Muscle layer of colon (tissue), 2 donors: ENCODE results near the gene VWA2.

ENCODE experiments used
- H3K27ac ChIP-seq: one replicate; pipeline ENCODE4 v1.7.0; 2013; ENCODE audit warnings: low read depth, mild to moderate bottlenecking, low read length, moderate library complexity
- H3K27me3 ChIP-seq, 2 donors: one replicate each; pipeline ENCODE4 v1.7.0; 2013; ENCODE audit warnings: low read length in 2 of 2, mild to moderate bottlenecking in 2 of 2; ENCODE audit not compliant: insufficient read depth in 2 of 2, control insufficient read depth in 1 of 2
- H3K36me3 ChIP-seq: one replicate; pipeline ENCODE4 v1.7.0; 2013; ENCODE audit warnings: mild to moderate bottlenecking, low read length; ENCODE audit not compliant: insufficient read depth
- H3K4me1 ChIP-seq: one replicate; pipeline ENCODE4 v1.7.0; 2013; ENCODE audit warnings: mild to moderate bottlenecking, low read length; ENCODE audit not compliant: insufficient read depth
- H3K4me3 ChIP-seq, 2 donors: one replicate each; pipeline ENCODE4 v1.7.0; 2013; ENCODE audit warnings: low read length in 2 of 2, low read depth in 1 of 2, mild to moderate bottlenecking in 1 of 2, moderate library complexity in 1 of 2
- H3K9ac ChIP-seq: one replicate; pipeline ENCODE4 v1.7.0; 2013; ENCODE audit warnings: low read length
- H3K9me3 ChIP-seq: one replicate; pipeline ENCODE4 v1.7.0; 2013; ENCODE audit warnings: mild to moderate bottlenecking, low read length
- donor health status: abdominal sarcoma.
- donor health status: Adenocarcinoma of cecum.

The VWA2 gene

DNA sequence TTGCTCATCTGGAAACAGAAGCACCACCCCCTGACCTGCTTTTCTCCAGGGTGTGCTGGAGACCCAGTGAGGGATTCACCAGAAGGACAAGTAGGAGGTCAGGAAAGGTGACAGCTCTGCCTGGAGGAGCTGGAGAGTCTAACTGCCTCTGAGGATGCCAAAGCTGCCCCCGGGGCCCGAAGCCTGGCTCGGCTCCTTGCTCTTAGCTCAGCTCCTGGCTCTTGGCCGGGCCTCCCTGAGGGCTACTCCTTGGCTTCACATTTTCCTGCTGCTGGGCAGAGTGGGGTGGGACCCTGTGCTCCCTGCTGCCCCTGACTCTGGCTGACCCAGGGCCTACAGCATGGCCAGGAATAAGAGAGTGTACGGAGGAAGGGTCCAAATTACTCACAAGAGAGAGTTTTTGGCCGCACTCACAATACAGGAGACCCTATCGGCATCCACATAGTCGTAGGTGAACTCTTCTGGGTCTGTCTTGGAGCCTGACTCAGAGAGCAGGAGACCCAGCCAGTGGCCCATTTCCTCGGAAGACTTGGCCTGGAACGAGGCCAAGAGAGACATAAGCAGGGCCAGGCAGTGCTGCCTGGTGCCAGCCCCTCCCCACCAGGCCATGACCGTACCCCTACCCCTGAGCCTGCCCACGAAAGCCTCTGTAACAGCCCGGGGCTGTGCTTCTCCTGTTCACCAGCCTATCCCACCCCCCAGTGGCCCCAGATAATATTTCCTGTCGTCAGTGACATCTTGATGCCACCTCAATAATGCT lies 63.1 kb downstream of the VWA2 start:
- peaks cover 12% of the 10 kb centered on the region for H3K4me1 ChIP-seq
- H3K36me3 ChIP-seq, result peaks cover 8% of the 10 kb centered on the region
- H3K9me3 ChIP-seq, result no peaks in the 10 kb centered on the region
- H3K27me3 ChIP-seq, result no peaks in the 10 kb centered on the region
- no peak overlapping the region for H3K4me3 ChIP-seq
- H3K9ac ChIP-seq, result no peak overlapping the region
- H3K27ac ChIP-seq, result no peak overlapping the region

DNA sequence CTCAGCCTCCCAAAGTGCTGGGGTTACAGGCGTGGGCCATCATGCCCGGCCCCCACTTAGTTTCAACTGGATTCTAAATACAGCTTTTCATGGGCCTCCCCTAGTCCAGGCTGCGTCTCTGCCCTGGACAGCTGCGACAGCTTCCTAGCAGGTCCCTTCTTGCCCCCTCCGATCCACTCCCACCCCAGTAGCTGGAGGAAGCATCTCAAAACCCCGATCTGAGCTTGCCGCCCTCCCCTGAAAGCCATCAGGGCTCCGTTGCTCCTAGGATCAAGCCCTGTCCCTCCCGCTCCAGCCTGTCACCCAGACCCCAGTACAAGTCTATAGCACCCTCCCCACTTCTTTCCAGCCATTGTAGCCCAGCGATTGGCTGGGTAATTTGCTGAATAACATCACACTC lies 64.5 kb downstream of the VWA2 start:
- peaks cover 8% of the 10 kb centered on the region for H3K36me3 ChIP-seq
- no peak overlapping the region for H3K27ac ChIP-seq
- H3K4me3 ChIP-seq, result no peak overlapping the region
- H3K27me3 ChIP-seq, result no peaks in the 10 kb centered on the region
- peaks cover 12% of the 10 kb centered on the region for H3K4me1 ChIP-seq
- H3K9me3 ChIP-seq, result no peaks in the 10 kb centered on the region
- H3K9ac ChIP-seq, result no peak overlapping the region

DNA sequence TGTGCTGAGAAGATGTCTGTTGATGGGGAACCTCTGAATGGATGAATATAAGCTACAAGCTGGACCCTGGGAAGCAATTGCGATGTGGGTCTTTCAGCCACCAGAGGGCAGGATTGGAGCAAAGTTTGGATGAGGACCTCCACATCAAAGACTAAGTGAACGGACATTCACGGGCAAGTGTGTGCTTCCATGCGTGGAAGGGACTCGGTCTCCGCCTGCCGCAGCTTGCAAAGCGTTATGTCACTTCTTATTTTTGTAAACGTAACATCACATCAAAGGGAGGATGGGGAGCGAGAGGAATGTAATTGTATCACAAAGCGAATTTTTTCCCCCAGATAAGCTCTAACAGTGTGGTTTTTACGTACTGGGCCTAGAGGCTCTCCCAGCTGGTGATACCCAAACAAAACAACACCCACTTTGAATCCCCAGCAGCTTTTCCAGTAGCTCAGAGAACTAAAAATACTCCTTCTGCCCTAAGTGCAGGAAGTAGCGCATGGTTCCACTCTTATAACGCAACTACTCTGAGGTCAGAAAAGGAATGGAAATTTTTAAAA lies 65.0 kb downstream of the VWA2 start:
- Histone ChIP-seq H3K36me3 (peaks cover 8% of the 10 kb centered on the region), H3K9me3 (no peaks in the 10 kb centered on the region), H3K4me1 (peaks cover 12% of the 10 kb centered on the region), H3K27me3 (no peaks in the 10 kb centered on the region), H3K4me3 (peak overlapping the region; percentile 38 to 49), H3K9ac (no peak overlapping the region), H3K27ac (no peak overlapping the region)

DNA sequence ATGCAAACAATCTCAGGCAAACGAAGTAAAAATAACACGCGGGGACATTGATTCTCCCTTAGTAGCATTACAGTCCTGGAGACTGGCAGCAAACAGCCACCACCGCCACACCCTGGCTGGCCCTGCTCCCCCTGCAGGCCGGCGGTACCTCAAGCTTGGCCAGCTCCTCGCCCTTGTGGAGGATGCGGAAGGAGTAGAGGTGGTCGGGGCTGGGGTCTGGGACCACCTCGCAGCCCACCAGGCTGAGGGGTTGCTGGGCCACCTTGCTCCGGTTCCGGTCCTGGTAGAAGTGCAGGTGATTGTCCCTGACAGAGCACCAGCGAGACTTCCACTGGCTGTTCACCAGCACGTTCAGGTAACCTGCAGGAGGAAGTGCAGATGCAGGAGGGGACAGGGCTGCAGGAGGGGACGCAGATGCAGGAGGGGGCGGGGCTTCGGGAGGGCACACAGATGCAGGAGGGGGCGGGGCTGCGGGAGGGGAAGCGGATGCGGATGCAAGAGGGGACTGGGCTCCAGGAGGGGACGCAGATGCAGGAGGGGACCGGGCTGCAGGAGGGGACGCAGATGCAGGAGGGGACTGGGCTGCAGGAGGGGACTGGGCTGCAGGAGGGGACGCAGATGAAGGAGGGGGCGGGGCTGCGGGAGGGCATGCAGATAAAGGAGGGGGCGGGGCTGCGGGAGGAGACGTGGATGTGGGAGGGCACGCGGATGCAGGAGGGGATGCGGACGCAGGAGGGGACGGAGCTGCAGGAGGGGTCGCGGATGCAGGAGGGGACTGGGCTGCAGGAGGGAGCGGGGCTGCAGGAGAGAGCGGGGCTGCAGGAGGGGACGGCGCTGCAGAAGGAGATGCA lies 65.7 kb downstream of the VWA2 start:
- Histone ChIP-seq H3K27me3 (no peaks in the 10 kb centered on the region), H3K36me3 (peaks cover 8% of the 10 kb centered on the region), H3K9ac (no peak overlapping the region), H3K4me1 (peaks cover 12% of the 10 kb centered on the region), H3K4me3 (peak overlapping the region; percentile 38 to 49), H3K27ac (no peak overlapping the region), H3K9me3 (no peaks in the 10 kb centered on the region)

DNA sequence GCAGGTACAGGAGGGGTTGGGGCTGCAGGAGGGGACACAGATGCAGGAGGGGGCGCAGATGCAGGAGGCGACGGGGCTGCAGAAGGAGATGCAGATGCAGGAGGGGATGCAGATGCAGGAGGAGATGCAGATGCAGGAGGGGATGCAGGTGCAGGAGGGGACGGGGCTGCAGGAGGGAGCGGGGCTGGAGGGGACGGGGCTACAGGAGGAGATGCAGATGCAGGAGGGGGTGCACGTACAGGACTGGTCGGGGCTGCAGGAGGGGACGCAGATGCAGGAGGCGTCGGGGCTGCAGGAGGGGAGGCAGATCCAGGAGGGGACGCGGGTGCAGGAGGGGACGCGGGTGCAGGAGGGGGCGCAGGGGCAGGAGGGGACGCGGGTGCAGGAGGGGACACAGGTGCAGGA lies 66.5 kb downstream of the VWA2 start:
- Histone ChIP-seq H3K27ac (no peak overlapping the region), H3K9me3 (no peaks in the 10 kb centered on the region), H3K4me3 (no peak overlapping the region), H3K36me3 (peaks cover 8% of the 10 kb centered on the region), H3K27me3 (no peaks in the 10 kb centered on the region), H3K4me1 (peaks cover 12% of the 10 kb centered on the region), H3K9ac (no peak overlapping the region)

DNA sequence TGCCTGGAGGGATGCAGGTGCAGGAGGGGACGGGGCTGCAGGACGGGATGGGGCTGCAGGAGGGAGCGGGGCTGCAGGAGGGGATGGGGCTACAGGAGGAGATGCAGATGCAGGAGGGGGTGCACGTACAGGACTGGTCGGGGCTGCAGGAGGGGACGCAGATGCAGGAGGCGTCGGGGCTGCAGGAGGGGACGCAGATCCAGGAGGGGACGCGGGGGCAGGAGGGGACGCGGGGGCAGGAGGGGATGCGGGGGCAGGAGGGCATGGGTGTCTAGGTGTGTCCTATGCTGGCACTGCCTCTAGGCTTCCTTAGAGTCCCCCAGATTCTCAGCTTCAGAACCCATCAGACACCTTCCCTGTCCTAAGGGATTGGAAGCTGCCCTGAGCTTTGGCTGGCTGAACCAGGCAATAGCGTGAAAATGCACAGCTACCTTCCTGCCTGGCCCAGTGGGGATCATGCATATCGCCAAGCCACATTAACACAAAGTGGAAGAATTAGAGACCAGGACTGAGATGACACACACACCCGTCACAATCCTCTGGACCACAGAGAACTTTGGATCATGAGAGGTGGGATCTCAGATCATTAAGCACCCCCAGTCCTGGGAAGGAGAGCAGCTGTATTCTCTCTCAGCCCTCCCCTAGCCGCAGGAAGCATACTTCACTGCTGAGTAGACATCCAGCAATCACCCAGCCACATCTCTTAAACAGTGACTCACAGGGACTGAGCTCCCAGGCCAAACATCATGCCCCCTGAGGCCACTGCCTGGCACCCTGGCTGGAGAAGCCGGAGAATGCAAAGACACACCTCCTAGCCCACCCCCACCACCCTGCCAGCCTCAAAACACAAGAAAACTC lies 67.3 kb downstream of the VWA2 start:
- Histone ChIP-seq H3K9me3 (no peaks in the 10 kb centered on the region), H3K9ac (no peak overlapping the region), H3K4me3 (no peak overlapping the region), H3K27ac (no peak overlapping the region), H3K27me3 (no peaks in the 10 kb centered on the region), H3K4me1 (peaks cover 12% of the 10 kb centered on the region), H3K36me3 (peaks cover 8% of the 10 kb centered on the region)

DNA sequence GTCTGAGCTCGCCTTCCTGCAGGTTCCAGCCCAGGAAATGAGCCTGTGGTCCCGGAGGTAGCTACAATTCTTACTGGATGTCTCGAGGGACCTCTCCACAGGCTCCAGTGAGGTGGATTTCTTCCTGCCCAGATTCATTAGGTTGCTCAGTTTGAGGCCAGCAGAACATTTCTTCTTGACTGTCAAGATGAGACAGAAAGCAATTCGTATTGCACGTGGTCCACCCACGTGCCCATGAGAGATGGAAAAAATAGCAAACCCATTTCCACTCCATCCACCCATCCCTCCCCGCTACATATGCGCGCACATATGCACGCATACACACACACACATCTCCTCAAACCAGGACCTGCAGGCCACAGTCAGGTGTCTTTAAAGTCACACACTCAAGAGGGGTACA lies 68.7 kb downstream of the VWA2 start:
- no peaks in the 10 kb centered on the region for H3K9me3 ChIP-seq
- no peaks in the 10 kb centered on the region for H3K36me3 ChIP-seq
- H3K27ac ChIP-seq, result no peak overlapping the region
- H3K4me1 ChIP-seq, result peaks cover 12% of the 10 kb centered on the region
- no peak overlapping the region for H3K9ac ChIP-seq
- H3K4me3 ChIP-seq, result no peak overlapping the region
- H3K27me3 ChIP-seq, result no peaks in the 10 kb centered on the region

DNA sequence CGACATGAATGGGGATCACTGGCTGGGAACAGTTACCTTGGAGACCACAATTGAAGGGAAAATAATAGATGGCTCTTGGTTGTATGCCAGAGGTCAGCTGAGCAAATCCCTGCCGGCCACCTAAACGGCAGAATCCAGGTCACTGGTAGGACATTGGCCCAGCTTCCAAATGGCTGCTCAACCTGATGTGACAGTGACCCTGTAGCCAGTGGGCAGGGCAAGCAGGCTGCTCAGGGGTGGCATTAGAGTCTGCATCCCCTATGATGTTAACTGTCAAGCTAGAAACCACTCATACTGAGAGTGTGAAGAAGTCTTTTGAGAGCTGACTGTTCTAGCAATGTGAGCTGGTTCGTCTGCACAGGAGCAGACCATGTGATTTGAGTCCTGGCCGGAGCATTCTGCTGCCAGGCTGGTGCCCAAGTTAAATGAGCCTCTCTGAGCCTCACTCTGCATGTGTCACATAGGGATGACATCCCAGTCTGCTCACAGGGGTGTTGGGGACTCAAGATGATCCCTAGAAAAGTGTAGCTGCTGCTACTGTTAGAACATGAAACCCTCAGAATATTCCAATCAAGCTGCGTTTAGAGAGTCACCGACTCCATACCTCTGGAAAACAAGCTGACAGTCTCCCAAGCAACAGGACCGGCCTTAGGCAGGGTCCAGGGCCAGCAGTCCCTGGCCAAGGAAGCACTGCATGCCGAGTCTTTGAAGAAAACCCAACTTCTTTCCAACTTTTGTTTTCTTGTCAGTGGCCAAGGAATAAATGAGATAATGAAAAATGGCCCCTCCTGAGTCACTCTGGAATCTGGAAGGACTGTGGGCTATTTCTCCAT lies 69.7 kb downstream of the VWA2 start:
- H3K9ac ChIP-seq, result no peak overlapping the region
- no peak overlapping the region for H3K27ac ChIP-seq
- no peaks in the 10 kb centered on the region for H3K27me3 ChIP-seq
- no peak overlapping the region for H3K4me3 ChIP-seq
- H3K36me3 ChIP-seq, result no peaks in the 10 kb centered on the region
- no peaks in the 10 kb centered on the region for H3K9me3 ChIP-seq
- peaks cover 12% of the 10 kb centered on the region for H3K4me1 ChIP-seq

DNA sequence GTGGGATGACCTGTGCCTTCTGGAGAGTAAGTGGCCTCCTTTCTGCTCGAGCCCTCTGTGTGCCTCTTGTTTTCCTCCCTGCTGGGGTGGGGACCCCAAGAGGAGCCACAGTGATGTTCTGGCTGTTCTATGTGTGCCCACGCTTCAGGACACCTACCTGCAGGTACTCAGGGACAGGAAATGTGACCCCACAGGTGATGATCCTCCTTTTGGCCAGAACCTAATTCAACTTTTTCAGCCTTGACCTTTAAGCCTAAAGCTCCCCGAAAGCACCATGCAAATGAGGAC lies 70.3 kb downstream of the VWA2 start:
- Histone ChIP-seq H3K36me3 (peaks cover 3% of the 10 kb centered on the region), H3K4me3 (no peak overlapping the region)

DNA sequence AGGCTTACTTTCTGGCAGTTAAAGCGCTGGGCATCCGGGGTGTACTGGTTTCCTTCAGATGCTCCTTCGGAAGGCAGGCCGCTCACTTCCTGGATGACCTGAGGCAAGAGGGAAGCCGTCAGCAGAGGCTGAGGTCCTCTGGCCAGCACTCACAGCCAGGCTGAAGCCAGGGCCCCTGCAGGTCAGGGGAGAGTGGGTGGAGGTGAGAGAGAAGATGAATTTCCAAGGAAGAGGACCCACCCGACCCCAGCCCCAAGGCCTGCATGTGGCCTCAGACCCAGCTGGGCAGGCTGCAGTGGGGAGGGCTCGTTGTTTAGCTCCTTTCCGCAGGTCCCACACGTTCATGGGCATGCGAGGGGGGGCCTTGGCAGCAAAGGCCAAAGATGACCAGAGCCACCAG lies 71.3 kb downstream of the VWA2 start:
- no peaks in the 10 kb centered on the region for H3K27me3 ChIP-seq
- H3K9me3 ChIP-seq, result no peaks in the 10 kb centered on the region
- no peak overlapping the region for H3K27ac ChIP-seq
- no peak overlapping the region for H3K9ac ChIP-seq
- peaks cover 3% of the 10 kb centered on the region for H3K36me3 ChIP-seq
- no peak overlapping the region for H3K4me3 ChIP-seq
- no peaks in the 10 kb centered on the region for H3K4me1 ChIP-seq

More for the DNA sequence above, 70.3 kb downstream of the VWA2 start:
- Histone ChIP-seq H3K27ac (no peak overlapping the region), H3K4me1 (peaks cover 6% of the 10 kb centered on the region), H3K9me3 (no peaks in the 10 kb centered on the region), H3K27me3 (no peaks in the 10 kb centered on the region), H3K9ac (no peak overlapping the region)
